22Rv1 (cell line): Measurements from ENCODE around the gene DLEC1.

ENCODE experiments used
- CTCF ChIP-seq: fragments of 450-650 bp; IDR thresholded peaks from 2 replicates; pipeline ENCODE4 v1.5.1; 2017; ENCODE audit warnings: mild to moderate bottlenecking
- ZFX ChIP-seq: fragments of 450-650 bp; IDR thresholded peaks from 2 replicates; pipeline ENCODE4 v1.6.1; 2017; ENCODE audit warnings: antibody characterized with exemption, borderline replicate concordance

DNA sequence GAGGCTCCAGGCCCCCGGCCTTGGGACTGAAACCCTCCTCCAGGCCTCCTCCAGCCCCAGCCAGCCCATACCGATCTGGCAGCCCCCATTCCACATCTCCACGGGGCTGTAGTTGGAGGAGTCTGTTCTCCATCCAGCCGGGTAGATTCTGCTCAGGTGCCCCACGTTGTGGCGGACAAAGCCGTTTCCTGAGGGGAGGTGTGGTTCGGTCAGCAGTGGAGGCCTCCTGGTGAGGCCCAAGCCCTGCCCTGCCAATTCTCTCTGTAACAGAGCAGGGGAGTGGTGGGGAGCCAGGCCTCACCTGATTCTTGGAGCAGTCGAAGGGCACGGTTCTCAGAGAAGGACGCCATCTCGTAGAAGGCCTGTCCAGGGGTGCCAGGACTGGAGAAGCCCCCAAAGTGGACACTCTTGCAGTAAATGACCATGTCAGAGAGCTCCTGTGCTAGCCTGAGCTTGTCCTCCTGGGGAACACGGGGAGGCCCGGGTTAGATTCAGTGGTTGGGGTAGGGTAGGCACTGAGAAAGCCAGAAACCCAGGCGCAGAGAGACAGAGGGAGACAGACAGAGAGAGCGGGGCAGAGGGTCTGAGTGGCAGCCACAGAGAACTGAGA, 29.9 kb upstream of the DLEC1 start:
- TF ChIP-seq CTCF = no peak
- no peak for TF ChIP-seq ZFX
